OCI-LY1 (cell line): ENCODE measurements around the gene ARL13A.

ENCODE experiments used
- EZH2 ChIP-seq: fragments of 200-600 bp; sonication (generic), shearing (Covaris generic); IDR thresholded peaks from 2 replicates; pipeline ENCODE4 v1.8.0; 2017; ENCODE audit warnings: borderline replicate concordance, mixed run types, mild to moderate bottlenecking, antibody characterized with exemption, low read length, moderate library complexity, mixed read lengths
- TF ChIP-seq, protein P1 (sequence below): fragments of 200-600 bp; sonication (generic), shearing (Covaris generic); IDR thresholded peaks from 2 replicates; pipeline ENCODE4 v1.5.1; 2017; ENCODE audit warnings: mild to moderate bottlenecking, antibody characterized with exemption, low read length, moderate library complexity, mixed read lengths

DNA sequence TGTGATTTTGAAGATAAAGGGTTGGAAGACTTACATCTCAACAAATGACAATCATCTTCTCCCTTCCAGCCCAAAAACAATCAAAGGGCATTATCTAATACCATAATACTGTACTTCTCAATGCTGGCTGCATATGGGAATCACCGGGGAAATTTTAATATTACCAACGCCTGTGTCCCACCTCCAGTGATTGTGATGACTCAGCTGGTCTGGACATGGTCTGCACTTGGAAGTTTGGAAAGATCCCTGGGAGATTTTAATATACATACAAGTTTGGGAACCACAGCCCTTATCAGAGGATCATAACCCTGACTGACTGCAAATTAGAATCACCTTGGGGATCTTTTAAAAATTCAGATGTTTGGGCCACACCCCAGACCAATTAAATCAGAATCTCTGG lies 29.9 kb downstream of the ARL13A start:
- TF ChIP-seq, protein P1, sequence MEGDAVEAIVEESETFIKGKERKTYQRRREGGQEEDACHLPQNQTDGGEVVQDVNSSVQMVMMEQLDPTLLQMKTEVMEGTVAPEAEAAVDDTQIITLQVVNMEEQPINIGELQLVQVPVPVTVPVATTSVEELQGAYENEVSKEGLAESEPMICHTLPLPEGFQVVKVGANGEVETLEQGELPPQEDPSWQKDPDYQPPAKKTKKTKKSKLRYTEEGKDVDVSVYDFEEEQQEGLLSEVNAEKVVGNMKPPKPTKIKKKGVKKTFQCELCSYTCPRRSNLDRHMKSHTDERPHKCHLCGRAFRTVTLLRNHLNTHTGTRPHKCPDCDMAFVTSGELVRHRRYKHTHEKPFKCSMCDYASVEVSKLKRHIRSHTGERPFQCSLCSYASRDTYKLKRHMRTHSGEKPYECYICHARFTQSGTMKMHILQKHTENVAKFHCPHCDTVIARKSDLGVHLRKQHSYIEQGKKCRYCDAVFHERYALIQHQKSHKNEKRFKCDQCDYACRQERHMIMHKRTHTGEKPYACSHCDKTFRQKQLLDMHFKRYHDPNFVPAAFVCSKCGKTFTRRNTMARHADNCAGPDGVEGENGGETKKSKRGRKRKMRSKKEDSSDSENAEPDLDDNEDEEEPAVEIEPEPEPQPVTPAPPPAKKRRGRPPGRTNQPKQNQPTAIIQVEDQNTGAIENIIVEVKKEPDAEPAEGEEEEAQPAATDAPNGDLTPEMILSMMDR: no peak
- TF ChIP-seq EZH2: no peak
